Activated gamma-delta T cell treated with Interleukin-2 at 50 U/mL for 16 hours (primary cell): ENCODE data around the gene NAALADL2.

Experiments
- DNase-seq: peaks from one replicate; pipeline ENCODE4 v3.0.0-alpha.2; 2020

NAALADL2 gene

DNA sequence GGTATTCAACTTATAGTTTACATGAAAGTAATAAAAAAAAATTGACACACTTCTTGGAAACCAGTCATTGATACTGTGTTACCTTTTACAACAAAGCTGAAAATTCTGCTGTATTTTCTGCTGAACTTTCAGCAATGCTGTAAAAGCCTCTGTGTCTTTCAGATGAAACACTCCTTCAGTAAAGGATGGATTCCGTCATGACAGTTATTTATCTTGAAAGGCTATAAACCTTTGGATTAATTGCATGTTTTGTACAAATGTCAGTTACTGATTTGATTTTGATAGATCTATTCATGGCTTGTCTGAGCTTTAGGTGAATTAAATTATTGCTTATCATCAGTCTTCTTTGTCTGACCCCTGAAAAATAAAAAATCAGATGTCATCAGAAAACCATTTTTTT, 355.1 kb downstream of the NAALADL2 start:
- no peak for DNase-seq

DNA sequence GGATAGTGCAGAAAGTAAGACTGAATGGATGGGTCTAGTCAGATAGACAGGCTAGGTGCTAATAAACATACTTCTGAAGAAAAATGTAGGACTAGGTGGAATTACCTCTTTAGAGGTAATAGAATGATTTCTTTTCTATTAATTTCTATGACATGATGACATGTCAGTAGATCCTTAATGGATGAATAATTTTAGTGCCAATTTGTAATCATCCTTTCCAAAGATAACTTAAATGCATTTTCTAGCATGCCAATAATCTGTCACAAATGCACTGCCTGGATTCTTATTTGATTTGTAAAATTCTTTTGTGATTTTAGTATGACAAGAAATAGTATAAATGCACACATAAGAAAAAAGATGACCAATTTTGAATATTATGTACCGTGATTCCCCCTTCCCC, 356.7 kb downstream of the NAALADL2 start:
- DNase-seq: no peak

DNA sequence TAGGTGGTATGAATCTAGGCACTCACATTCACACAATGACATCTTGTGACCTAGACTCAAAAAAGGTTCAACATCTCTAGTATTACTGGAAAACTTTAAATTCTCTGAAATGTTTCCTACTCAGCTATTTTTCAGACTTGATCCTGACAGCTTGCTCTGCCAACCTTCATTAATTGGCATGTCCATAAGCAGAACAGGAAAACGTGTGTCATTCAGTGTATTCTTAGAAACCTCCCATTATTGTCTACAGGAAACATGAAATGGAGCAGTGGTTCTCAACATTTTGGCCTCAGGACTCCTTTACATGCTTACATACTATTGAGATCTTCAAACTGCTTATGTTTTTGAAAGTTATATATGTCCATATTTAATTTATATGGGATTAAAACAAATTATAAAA, 363.2 kb downstream of the NAALADL2 start:
- DNase-seq: no peak

DNA sequence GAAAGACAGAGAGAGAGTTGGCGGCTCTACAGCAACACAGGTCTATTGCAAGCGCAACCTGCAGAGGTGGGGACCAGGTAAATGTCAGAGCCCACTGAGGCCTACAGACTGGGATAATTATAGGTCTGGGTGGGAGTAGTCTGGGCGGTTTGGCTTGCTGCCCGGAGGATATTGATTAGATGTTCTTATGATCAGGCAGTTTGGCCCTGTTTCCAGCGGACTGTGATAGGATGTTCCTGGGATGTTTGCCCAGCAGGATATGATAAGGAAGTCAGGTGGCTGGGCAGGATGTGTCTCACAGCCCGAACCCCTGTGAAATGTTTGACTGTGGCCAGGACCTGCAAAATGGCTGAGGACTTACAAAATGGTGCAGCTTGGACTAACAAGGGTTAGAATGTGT, 364.9 kb downstream of the NAALADL2 start:
- no peak for DNase-seq

DNA sequence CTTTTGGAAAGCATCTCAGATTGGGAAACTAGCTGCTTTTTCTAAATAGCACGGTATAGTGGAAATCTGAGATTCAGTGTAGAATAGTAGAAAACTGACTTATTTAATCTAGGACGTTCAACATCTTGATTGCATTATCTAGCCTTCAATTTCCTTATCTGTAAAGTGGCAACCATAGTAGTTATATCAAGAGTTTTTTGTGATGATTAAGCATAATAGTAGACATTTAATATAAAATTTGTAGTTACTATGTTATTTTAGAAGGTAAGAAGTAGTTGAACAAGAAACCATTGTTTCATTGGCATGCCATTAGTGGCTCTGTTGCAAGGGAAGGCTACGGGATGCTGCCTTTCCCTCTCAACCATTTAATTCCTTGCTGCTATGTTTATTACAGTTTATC, 367.3 kb downstream of the NAALADL2 start:
- no peak for DNase-seq

DNA sequence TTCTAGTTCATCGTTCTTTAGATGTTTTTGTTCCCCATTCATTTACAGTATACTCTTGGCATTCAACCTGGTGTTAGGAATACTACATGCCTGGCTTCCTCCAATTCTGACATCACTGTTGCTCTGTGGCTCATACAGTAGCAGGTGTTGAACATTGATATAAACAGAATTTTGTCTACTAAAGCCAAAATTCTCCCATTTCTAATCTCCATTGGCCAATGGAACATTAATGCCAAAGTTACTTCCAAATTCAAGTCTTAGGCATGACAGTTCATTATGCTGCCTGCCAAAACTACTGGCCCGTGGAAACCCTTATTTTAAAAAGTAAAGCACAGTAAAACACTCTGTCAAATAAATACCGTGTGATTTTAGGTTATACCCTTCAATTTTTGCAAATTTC, 368.0 kb downstream of the NAALADL2 start:
- DNase-seq: no peak

DNA sequence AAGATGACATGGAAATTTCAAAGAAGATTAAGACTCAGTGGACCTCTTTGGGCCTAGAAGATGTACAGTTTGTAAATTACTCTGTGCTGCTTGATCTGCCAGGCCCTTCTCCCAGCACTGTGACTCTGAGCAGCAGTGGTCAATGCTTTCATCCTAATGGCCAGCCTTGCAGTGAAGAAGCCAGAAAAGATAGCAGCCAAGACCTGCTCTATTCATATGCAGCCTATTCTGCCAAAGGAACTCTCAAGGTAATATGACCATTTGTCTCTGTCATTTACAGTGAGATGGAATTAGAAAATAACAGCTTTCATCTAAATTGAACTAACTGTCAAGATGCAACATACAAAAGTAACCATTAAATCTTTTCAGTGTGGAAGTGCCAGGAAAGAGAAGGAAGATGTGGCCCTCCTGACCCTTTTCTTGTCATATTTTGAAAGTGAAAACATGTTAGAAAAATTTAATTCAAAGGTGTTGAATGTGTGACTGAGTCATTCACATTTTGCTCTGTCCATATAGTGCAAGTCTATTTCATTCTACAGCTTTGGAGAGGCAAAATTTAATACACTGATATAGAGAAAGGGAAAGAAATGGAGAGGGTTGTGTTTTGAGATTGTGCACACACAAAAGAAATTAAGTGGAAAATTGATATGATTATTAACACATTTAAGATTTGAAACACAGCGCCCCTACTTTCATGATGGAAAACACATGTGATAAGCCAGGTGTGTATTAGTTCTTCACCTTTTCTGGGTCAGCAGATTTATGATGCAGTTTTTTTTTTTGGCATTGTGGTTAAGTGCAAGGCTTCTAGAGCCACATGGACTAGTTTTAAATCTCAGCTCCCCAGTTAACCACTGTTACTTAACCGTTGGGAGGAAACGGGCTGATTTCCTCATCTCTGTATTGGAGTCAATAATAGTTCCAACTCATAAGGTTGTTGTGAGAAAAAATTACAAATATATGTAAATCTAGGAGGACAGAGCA, 375.1 kb downstream of the NAALADL2 start:
- DNase-seq: no peak

DNA sequence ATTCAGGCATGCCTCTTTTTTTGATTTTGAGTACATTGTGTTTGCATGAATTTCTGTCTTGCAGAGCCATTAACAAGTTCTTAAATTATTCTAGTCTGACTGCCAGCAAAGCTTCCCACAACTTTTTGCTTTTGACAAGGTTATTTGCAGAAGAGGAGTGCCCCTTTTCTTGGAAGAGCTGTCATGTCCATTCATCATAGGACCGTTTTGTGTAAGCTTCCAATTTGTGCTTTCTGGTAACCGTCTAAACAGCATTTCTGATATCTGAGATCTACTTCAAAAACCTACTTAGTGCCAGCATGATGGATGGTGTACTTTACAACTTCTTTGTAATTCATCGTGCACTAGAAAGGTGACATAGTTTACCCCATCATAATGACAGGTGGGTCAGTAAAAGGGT, 379.7 kb downstream of the NAALADL2 start:
- no peak for DNase-seq

DNA sequence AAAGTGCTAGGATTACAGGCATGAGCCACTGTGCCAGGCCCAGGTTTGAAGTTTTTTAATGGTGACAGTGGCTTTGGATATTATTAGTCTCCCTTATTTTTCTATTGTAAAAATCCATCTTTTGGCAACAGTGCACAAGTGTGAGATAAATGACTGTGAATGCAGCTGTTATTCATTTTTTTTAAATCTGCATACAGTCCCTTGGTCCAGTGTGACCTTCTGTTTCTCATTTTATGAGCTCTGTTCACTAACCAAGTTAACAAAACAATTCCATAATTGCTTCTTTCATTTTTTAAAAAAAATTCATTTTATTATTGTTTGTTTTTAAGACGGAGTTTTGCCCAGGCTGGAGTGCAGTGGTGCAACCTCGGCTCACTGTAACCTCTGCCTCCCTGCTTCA, 381.8 kb downstream of the NAALADL2 start:
- DNase-seq: no peak

DNA sequence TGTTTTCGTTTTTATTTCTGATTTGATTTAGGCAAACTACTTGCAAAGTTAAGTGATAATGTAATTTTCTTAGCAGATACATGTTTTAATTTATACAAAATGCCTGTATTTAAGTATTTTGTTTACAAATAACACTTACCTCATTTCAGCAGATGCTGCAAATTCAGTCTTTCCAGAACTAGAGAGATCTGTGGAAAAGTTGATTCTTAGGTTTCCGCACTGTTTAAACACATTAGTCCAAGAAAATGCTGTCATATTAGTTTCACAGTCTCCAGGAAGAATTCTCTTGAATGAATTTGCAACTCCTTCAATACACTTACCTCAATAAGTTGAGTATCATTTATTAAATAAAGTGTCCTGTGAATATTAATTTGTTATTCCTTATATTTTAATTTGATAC, 383.1 kb downstream of the NAALADL2 start:
- no peak for DNase-seq

DNA sequence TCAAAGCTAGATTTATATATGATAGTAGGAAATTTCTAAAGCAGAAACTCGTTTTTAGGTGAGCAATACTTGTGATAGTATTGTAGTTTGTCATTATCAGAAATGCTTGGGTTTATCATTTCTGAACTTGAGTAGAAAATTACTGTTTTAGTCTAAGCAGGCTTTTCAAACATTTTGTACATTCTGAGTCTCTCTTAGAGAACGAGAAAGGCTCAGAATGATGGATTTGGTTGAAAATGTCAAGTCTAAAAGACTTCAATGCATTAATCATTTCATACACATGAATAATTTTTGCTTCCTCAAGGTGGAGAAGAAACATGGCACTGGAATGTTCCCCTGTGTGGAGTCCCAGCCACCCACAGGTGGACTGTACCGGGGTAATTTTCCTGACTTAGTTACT, 387.1 kb downstream of the NAALADL2 start:
- DNase-seq: no peak

DNA sequence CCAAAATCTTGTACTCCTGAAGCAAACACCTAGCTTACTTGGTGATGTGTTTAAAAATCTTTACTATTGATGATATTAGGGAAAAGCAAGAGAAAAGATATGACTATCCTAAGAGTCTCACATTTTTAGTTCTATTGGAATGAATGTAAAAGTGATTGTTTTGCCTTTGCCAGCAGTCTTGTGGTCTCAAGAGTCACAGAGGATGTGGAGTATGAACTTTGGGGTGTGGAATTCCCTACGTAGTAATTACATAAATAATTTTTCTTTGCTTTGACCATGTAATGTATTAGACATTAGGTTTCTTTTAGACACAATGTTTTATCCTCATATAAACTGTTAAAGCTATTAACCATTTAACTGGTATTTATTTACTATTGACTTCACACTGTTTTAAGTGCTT, 387.6 kb downstream of the NAALADL2 start:
- DNase-seq: no peak

DNA sequence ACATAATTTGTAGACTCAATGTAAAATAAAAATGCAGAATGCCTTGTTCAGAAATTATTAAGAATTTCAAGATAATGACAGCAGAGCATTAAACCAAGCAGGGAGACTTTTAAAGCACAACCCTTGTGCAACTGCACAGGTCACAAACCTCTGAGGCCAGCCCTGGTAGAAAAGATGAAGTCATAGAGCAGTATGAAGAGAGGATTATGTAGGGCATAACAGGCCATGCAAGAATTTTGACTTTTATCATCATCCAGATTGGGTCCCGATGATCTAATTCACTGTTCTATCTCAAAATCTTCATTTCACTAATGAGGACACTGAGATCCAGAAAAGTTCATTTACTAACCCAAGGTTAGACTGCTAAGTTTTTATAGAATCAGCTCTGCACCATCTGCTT, 388.5 kb downstream of the NAALADL2 start:
- no peak for DNase-seq

DNA sequence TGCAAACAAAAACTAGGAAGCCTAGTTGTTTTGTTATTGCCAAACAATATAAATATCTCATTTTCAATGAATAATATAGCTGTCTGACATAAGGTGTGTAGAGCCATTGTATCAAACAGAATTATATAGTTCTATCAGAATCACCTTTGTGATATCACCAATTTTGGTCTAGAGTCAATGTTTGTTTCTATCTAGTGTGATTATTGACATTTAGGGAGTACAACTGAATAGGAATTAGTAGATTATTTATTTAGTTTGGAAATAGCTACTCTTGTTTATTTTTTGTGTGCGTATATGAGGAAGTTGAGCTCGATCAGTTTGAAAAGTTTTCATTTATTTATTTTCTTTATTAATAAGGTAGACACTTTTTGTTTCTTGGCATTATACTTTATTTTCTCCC, 389.7 kb downstream of the NAALADL2 start:
- DNase-seq: no peak

DNA sequence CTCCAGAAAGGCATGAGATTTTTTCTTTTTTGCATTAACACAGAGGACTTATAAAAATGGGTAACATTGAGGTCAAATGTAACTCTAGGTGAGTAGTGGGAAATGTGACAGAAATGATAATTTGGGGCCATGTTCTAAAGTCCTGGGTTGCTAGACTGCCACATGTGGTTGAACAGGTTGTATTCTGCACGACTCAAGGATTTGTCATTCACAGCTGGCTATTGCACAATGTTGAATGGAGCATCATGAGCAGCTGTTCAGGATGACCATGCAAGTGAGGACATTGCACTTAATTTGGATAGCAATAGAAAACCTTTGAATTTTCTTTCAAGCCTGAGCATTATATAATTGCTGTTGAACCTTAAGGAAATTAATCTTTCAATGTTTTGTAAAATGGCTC, 396.6 kb downstream of the NAALADL2 start:
- DNase-seq: no peak

DNA sequence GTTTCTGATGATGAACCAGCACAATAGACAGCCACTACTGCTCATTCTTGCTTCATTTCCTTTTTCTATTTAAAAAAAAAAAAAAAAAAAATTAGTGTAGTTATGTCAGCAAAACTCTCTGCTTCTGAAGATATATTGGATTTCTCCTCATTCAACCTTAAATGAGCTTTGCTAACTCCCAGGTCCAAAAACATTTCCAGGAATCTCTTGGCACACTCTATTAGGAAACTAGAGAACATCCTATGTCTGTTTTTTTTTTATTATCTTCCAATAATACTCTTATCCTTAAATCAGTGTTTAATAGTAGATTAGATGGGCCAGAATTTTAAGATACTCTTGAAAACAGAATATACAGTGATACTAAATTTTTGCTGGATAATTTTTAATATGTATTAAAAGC, 398.0 kb downstream of the NAALADL2 start:
- no peak for DNase-seq

DNA sequence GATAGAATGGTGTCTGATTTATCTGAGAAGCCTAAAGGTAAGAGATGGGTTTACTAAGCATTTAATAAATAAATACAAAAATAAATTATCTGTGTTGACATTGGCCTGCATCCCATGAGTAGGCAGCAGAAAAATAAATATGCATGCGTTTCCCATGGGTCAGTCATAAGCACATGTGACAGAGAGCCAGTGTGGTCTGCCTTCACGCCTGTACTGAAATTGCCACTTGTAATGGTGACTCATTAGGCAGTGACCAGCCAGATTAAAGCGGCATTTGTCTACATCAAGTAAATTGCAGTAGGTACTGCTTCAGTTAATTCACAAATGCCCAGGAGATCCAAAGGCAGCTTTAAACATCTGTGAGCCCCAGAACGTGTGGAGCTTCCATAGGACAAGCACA, 399.6 kb downstream of the NAALADL2 start:
- no peak for DNase-seq

DNA sequence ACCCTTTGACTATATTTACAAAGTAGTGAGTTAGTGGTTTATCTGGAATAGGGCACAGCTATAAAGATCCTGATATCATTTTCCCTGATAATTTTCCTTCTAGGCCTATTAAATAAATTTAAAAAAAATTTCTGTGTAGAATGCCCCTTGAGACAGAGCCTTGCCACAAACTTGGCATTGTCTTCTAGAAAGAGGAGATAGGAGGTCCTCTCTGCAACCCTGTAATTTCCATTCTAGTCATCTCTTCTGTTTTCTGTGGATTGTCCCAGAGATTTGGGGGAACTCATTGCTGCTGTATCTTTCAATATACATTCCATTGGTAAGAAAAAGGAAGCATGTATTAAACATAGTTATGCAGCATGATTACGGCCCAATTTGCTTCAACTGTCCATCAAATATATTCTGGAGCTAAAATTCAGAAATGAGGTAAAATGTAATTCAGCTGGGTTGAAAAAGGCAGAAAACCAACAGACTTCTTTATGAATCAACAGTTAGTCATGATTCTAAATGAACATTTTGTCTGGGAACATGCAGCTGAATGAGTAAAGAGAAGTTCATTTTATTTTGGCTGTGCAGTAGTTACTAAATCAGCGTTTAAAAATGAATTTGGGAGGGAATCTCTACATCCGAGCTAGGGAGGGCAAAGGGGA, 401.1 kb downstream of the NAALADL2 start:
- no peak for DNase-seq

DNA sequence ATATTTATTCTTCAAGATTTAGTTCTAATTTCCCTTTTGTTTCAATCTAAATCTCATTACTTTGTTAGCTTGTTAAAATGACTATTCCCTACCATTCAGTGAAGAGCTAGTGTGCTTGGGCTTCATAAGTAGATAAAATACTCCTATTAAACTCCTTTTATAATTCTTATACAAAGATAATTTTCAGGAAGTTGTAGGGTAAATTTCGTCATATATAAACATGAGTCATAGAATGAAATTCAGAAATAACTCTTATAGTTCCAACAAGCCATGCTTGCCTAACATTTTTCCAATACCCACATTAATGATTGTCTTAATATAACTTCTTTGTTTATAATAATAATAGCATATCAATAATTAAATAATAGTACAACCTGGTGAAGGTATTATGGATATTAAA, 407.3 kb downstream of the NAALADL2 start:
- no peak for DNase-seq

DNA sequence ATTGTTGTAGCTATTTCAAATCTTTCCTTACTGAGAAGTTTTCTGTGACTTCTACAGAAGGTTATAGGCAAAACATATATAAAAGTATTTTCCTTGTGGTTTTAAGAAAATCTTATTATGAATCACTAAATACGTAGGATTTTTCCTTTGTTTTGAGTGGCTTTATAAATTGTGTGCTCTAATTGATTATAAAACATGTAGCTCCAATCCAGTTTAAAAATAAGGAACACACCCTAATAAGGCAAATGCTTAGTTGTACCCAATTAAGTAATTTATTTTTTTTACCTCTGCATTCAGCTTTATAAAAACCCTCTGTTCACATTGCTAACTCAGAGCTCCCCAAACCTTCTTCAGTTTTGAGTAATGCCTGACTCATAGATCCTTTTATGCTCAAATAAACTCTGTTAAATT, 408.0 kb downstream of the NAALADL2 start:
- DNase-seq: no peak

DNA sequence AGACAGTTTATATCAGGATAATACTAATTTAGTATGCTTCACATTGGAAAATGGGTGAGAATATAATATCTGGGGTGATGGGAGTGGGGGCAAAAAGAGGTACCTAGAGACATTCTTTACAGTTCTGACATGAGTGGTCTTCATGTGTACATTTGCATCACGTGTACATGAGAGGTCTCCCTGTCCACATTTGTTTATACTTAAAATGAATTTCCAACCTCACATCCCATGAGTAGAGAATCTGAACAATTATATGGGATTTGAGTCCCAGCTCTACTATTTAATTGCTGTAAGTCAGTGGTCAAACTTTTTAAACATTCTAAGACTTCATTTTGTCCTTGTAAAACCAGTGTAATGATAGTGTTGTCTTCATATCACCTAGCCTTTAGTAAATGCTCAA, 408.4 kb downstream of the NAALADL2 start:
- no peak for DNase-seq

DNA sequence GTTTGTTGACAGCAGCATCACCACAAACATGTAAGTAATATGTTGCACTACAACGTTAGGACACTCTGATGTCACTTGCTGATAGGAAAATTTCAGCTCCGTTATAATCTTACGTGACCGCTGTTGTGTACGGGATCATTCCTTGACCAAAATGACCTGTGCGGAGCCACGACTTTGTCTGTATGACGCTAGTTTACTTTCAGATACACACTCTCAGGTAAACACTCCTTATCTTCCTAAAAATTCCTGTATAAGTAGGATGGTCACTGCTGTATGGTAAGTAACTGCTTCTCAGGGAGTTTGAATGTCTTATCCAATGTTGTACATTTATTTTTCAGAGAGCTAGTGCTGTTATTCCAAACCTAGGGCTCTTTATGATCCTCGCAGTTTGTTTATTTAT, 410.3 kb downstream of the NAALADL2 start:
- DNase-seq: no peak

DNA sequence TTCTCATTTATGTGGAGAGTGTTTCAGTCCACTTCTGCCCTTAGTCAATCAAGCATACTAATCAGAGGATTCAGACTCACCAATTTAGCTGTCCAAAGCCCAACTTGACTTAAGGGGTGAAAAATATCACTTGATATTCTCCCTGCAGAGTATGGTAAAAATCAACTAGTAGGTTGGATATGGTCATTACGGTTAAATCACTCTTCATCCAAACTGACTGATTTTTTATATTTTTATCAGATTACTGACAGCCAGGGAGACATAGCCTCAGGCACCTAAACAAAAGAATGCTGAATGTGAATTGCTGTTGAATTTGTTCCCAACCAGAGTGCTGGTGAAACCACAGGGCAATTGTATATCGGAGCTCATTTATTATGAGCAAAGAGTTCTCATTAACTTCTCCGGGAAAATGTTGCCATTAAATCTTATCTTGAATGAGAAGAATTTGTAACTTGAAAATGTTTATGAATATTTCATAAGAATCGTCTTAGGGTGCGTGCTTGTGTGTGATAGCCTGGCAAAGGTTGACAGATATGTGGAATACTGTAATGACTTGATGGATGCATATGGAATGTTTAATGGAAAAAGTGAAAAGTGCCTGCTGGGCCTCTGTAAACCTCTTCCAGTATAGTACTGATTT, 411.2 kb downstream of the NAALADL2 start:
- DNase-seq: no peak

DNA sequence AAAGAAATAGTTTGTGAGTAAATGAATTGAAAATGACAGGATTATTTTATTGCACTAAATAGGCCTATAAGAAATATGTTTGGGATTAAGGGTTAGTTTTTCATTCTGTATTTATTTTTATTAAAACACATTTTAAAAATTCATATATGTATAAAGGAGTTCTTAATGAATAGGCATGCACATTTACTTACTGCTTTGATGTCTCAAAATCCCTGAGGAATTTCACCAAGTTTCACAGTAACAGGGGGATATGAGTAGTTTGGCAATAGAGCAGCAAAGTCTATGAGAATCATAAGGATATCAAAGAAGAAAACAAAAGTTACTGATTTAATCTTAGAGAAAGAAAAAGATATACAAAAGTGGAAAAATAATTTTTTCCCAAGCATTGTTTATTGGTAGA, 411.7 kb downstream of the NAALADL2 start:
- DNase-seq: no peak
